Ectodermal cell (in vitro differentiated cells): Measurements from ENCODE around the gene SPTLC1.
"Not testable (repeated sequence)": the region's sequence is repeated elsewhere in the genome, so short reads cannot be mapped to it uniquely, and the experiment has no call there.

Experiments used
- H3K27ac ChIP-seq: 2 replicates; pipeline ENCODE4 v1.7.0; 2013; ENCODE audit warnings: mild to moderate bottlenecking, low read depth, low read length; ENCODE audit not compliant: insufficient read depth, poor library complexity, severe bottlenecking
- H3K27me3 ChIP-seq: 2 replicates; pipeline ENCODE4 v1.7.0; 2013; ENCODE audit warnings: mild to moderate bottlenecking, low read length; ENCODE audit not compliant: insufficient read depth, control insufficient read depth, poor library complexity, severe bottlenecking
- H3K36me3 ChIP-seq: one replicate; pipeline ENCODE4 v1.7.0; 2013; ENCODE audit warnings: low read length; ENCODE audit not compliant: control insufficient read depth, insufficient read depth
- H3K4me1 ChIP-seq: one replicate; pipeline ENCODE4 v1.7.0; 2013; ENCODE audit warnings: low read length; ENCODE audit not compliant: control insufficient read depth, insufficient read depth
- H3K4me3 ChIP-seq: 2 replicates; pipeline ENCODE4 v1.7.0; 2013; ENCODE audit warnings: low read depth, low read length, control low read depth; ENCODE audit not compliant: insufficient read depth
- H3K9me3 ChIP-seq: 2 replicates; pipeline ENCODE4 v1.7.0; 2013; ENCODE audit warnings: mild to moderate bottlenecking, low read length, moderate library complexity; ENCODE audit not compliant: control insufficient read depth
- WGBS, 2 experiments: methylation state at CpG; one replicate each; pipeline ENCODE4 v1.1.7; 2013; ENCODE audit warnings: missing lambda C conversion rate in 2 of 2; 5-methylcytosine and 5-hydroxymethylcytosine counted together

Gene SPTLC1

DNA sequence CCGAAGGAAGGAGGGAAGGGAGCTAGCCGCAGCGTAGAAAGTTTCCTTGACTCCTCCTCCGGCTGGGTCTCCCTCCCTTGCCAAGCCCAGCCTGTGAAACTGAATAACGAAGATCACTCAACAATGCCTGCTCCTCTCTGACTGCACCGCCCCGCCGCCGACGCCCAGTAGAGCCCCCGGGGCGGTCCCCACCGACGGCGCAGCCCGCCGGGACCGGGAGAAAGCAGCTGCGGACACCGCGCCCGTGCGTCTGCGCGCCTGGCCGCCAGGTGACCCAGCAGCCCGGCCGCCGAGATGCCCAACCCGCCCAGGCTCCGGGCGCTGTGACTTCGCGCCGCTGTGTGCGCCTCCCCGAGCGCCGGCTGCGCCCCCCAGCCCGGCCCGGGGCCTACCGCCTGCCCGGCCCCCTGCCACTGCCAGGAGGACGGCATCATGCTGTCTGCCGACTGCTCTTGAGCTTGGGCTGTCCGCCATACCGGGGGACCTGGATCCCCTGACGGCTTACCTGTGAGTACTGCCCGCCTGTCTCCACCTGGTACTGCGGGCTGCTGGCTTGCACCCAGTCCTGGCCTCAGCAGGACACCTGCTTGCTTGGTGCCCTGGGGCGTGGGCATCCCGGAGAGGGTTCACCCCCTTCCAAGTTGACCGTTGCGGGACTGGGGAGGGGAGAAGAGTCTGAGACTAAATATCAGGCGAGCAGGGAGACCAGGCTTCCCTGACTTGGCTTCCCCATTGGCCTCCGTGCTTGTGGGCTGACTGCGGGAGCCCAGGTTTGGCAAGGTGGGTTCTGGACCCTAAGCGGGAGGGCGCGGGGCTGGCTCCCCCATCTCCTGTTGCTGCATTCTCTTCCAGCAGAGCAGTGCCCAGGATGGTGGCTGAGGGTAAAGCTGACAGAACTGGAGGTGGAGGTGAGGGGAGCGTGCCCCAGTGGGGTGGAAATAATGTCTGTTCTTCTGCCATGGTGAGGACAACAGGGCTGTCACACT is 26.2 kb upstream of the SPTLC1 start:
- 19% methylated on average over 62 of the region's 62 CpGs for WGBS, 2 experiments

DNA sequence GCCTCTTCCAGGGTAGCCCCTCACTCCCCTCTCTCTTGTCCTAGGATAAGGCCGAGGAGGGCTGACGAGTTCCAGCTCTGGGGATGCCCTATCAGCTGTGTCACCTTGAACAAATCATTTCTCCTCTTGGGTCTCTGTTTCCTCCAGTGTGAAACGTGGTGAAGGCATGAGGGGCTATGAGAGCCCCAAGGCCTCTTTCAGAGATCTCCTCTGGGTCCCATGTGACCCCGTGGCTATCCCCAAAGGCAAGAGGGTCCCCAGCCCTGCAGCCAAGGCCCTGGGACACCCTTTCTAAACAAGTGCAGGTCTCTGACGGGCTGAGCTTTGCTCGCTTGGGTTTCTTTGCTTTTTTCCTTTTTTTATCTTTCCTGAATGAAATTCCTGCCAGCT is 25.5 kb upstream of the SPTLC1 start:
- Histone ChIP-seq H3K4me1 (peaks cover 5% of the 10 kb centered on the region), H3K4me3 (peak overlapping the region; percentile 26), H3K36me3 (no peaks in the 10 kb centered on the region), H3K27ac (no peak overlapping the region), H3K9me3 (no peaks in the 10 kb centered on the region), H3K27me3 (peaks cover 32% of the 10 kb centered on the region)
- 13 to 16% methylated on average over 6 of the region's 6 CpGs for WGBS, 2 experiments

More for the DNA sequence above, 26.2 kb upstream of the SPTLC1 start:
- peaks cover 32% of the 10 kb centered on the region for H3K27me3 ChIP-seq
- peak overlapping the region; percentile 26 for H3K4me3 ChIP-seq
- H3K9me3 ChIP-seq: no peaks in the 10 kb centered on the region
- no peak overlapping the region for H3K27ac ChIP-seq
- no peaks in the 10 kb centered on the region for H3K36me3 ChIP-seq
- peaks cover 5% of the 10 kb centered on the region for H3K4me1 ChIP-seq

DNA sequence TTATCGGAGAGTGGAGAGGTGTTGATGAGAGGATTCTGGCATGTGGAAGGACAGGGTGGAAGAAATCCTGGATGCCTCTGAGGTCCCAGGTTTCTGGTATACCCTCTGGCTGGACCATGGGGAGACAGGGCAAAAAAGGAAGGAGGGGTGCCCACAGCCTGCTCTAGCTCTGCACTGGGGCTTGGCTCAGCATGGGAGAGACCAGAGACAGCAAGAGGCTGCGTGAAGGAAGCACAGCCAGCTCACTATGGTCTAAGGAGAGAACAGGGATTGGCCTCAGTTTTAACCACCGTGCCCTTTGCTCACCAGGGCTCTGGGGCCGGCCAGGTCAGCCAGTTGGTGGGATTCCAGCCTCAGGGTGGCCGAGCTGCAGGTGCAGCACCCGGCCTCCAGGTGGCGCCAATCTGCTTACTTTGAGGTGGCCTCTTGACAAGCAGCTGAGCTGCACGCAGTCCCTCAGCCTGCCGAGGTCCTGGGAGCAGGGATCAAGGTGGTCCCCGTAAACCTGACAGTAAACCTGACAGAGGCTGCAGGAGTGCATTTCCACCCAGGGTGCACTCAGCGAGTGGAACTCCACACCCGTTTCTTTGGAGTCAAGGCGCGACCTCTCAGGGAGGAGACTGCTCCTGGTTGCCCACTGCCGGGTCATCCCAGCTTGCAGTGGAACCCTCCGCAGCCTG is 25.0 kb upstream of the SPTLC1 start:
- no peaks in the 10 kb centered on the region for H3K36me3 ChIP-seq
- H3K27ac ChIP-seq: no peak overlapping the region
- no peaks in the 10 kb centered on the region for H3K9me3 ChIP-seq
- H3K4me1 ChIP-seq: peaks cover 5% of the 10 kb centered on the region
- WGBS, 2 experiments: 30 to 32% methylated on average over 16 of the region's 16 CpGs
- H3K27me3 ChIP-seq: peaks cover 32% of the 10 kb centered on the region
- no peak overlapping the region for H3K4me3 ChIP-seq

DNA sequence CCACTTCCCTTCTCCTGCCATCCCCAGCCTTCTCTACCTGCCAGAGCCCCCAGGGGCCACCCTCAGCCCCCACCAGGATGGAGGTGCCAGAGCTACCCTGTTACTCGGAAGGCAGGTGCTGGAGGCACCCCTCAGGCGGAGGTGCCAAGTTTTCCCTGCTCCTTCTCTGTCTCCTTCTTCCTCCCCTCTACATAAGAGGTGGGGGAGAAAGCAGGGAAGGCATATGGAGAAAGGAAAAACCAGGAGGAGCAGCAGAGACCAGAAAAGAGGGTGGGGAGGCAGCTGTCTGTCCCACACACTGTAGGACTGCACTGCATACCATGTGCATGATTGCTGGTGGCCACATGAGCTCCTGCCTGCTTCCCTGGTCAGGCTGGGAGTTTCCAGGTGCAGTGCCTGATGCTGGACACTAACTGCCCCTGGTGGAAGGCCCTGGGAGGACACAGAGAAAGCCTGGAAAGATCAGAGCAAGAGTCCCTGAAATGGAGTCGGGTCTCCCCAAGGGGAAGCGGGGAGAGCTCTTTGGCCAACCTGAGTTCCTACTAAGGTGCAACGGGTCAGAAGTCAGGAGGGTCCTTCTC is 23.8 kb upstream of the SPTLC1 start:
- 84 to 94% methylated on average over 3 to 5 of the region's 5 CpGs for WGBS, 2 experiments
- H3K36me3 ChIP-seq, H3K4me3 ChIP-seq, H3K4me1 ChIP-seq, H3K27ac ChIP-seq, H3K9me3 ChIP-seq: not testable (repeated sequence)
- peaks cover 29% of the 10 kb centered on the region for H3K27me3 ChIP-seq

DNA sequence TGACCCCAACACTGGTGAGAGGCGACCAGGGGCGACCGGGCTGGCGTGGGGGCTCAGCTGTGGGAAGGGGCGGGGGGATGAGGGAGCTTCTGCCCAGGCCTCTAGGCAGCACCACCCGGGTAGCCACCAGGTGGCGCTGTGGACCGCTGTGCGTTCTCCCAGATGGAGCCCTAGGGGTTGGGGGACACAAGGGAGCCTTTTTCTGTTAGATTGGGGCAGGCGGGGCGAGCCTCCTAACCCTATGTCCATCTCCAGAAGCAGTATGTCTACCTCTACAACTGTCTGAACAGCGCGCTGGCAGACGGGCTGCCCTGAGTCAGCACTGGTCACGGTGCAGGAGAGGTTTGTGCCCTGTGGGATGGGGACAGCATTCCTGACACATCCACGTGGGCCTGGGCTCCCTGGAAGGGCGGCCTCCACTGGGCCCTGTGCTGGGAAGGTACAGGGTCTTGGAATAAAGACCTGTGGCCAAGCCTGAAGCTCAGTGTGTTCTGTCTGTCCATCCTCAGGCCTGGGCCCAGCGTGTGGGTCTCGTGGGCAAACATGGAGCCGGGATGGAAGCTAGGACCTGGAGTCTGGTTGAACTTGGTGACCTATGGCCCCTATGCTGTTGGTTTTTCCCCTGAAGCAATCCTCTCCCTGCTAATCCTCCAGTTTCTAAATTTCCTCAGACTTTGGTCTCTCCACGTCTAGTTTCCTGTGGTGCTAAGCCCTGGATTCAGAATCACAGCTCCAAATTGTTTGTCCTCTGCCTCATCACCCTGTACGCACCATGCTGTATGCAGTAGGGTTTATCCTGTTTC is 23.1 kb upstream of the SPTLC1 start:
- Histone ChIP-seq H3K4me3 (no peak overlapping the region), H3K9me3 (no peaks in the 10 kb centered on the region), H3K36me3 (no peaks in the 10 kb centered on the region), H3K27ac (no peak overlapping the region), H3K4me1 (peaks cover 5% of the 10 kb centered on the region), H3K27me3 (peaks cover 28% of the 10 kb centered on the region)
- 50 to 51% methylated on average over 22 of the region's 22 CpGs for WGBS, 2 experiments

DNA sequence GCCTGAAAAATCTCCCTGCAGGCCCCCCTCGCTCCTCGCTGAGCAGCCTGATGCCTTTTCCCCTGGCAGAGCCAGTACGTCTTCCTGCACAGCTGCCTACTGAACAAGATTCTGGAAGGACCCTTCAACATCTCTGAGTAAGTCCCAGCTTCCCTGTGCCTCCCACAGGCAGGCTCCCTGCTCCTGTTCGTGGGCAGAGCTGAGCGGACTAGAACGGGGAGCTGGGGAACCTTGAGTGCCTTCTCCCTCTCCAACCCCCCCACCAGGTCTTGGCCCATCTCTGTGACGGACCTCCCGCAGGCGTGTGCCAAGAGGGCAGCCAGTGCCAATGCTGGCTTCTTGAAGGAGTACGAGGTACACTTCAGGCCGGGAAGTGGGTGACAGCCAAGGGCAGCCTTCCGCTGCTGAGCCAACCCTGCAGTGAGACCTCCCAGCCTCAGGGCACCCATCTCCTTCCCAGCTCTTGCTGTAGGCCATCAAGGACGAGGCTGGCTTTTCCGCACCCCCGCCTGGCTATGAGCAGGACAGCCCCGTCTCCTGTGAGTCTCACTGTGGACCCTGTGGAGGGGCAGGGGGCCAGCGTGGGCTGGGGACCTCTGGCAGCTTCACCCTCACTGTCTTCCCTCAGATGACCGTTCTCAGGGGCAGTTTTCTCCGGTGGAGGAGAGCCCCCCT is 21.1 kb upstream of the SPTLC1 start:
- H3K27ac ChIP-seq: no peak overlapping the region
- H3K36me3 ChIP-seq: no peaks in the 10 kb centered on the region
- H3K27me3 ChIP-seq: peaks cover 11% of the 10 kb centered on the region
- H3K9me3 ChIP-seq: no peaks in the 10 kb centered on the region
- 89 to 91% methylated on average over 19 of the region's 19 CpGs for WGBS, 2 experiments
- H3K4me3 ChIP-seq: no peak overlapping the region
- peaks cover 5% of the 10 kb centered on the region for H3K4me1 ChIP-seq

DNA sequence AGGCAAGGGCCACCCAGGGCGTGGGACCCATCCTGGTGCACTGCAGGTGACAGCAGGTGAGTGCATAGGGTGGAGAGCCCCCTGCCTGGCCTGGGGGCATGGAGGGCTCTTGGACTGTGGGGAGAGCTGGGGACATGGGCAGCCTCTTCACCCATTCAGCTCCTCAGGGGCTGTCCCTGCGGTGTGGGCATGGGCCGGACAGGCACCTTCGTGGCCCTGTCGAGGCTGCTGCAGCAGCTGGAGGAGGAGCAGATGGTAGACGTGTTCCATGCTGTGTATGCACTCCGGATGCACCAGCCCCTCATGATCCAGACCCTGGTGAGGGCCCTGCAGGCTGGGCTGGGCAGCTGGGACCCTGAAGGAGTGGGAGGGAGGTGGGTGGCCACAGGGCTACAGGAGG is 20.4 kb upstream of the SPTLC1 start:
- H3K9me3 ChIP-seq: no peaks in the 10 kb centered on the region
- H3K36me3 ChIP-seq: no peaks in the 10 kb centered on the region
- WGBS, 2 experiments: 83 to 86% methylated on average over 7 of the region's 7 CpGs
- peaks cover 4% of the 10 kb centered on the region for H3K27me3 ChIP-seq
- H3K27ac ChIP-seq: no peak overlapping the region
- peaks cover under 1% of the 10 kb centered on the region for H3K4me1 ChIP-seq
- H3K4me3 ChIP-seq: no peak overlapping the region

DNA sequence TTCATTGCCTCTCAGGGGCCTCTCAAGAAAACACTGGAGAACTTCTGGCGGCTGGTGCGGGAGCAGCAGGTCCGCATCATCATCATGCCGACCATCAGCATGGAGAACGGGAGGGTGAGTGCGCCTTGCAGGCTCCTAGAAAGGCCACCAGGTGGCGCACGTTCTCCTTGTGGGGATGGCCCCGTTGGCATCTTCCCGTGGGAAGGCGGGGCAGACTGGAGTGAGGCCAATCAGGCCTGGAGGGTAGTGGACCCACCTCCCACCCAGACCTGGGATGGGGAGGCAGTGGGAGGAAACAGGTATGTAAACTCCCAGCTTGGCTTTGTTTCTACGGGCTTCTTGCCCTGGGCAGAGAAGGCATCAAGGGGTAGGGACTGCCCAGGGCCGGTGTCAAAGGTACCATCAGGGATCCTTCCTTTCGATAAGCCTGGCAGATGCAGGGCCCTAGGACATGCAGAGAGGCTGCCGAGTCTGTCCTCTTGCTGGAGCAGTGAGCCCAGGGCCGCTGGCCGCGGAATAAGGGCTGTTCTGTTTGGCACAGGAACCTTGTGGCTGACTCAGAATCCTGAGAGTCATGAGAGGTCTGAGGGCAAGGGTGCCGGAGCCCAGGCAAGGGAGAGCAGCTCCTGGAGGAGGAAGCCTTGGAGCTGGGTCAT is 18.9 kb upstream of the SPTLC1 start:
- H3K4me3 ChIP-seq: no peak overlapping the region
- H3K27me3 ChIP-seq: no peaks in the 10 kb centered on the region
- WGBS, 2 experiments: 31 to 32% methylated on average over 19 of the region's 19 CpGs
- H3K9me3 ChIP-seq: no peaks in the 10 kb centered on the region
- no peak overlapping the region for H3K27ac ChIP-seq
- no peaks in the 10 kb centered on the region for H3K36me3 ChIP-seq
- H3K4me1 ChIP-seq: no peaks in the 10 kb centered on the region

DNA sequence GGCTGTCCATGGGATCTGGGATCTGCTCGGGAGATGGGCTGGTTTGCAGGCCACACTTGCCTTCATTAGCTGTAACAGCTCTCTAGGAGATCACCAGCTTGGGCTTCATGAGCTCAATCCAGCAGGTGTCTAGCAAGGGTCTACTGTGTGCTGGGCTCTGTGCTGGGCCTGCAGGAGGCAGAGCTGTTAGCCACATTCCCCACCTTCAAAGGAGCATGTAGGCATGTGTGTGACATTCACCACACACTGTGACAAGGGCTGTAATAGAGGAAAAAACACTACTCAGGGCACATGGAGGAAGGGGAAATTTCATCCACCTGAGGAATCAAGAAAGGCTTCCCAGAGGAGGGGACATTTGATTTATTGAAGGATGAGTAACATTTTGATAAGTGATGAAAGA is 17.7 kb upstream of the SPTLC1 start:
- H3K27me3 ChIP-seq, H3K27ac ChIP-seq, H3K36me3 ChIP-seq, H3K4me3 ChIP-seq, H3K9me3 ChIP-seq, H3K4me1 ChIP-seq: not testable (repeated sequence)
- WGBS, 2 experiments: 94 to 95% methylated on average over 1 of the region's 1 CpG
